Mesendoderm (in vitro differentiated cells): ENCODE data around the gene MAPK7.

Experiments used
- DNase-seq: peaks from one replicate; pipeline ENCODE4 v3.0.0; 2013
- H2AK5ac ChIP-seq: 2 replicates; pipeline ENCODE4 v1.6.1; 2013; ENCODE audit warnings: low read length, inconsistent platforms
- H2BK120ac ChIP-seq: 2 replicates; pipeline ENCODE4 v1.6.1; 2013; ENCODE audit warnings: low read depth, mild to moderate bottlenecking, low read length, moderate library complexity, mixed read lengths
- H2BK15ac ChIP-seq: replicated peaks from 2 replicates; pipeline ENCODE4 v1.6.1; 2013; ENCODE audit warnings: low read depth, mild to moderate bottlenecking, moderate library complexity
- H2BK5ac ChIP-seq: 2 replicates; pipeline ENCODE4 v1.6.1; 2013; ENCODE audit warnings: low read length, inconsistent platforms
- H3K18ac ChIP-seq: 2 replicates; pipeline ENCODE4 v1.6.1; 2013; ENCODE audit warnings: mild to moderate bottlenecking, low read length, mixed read lengths
- H3K23ac ChIP-seq: one replicate; pipeline ENCODE4 v1.6.1; 2013; ENCODE audit warnings: low read length
- H3K27ac ChIP-seq: 2 replicates; pipeline ENCODE4 v1.5.1; 2013; ENCODE audit warnings: low read depth, mild to moderate bottlenecking, inconsistent platforms, low read length, moderate library complexity
- H3K27me3 ChIP-seq: 2 replicates; pipeline ENCODE4 v1.6.1; 2013; ENCODE audit warnings: low read length, control low read depth, mild to moderate bottlenecking, inconsistent platforms; ENCODE audit not compliant: insufficient read depth, poor library complexity
- H3K36me3 ChIP-seq: 2 replicates; pipeline ENCODE4 v1.6.1; 2013; ENCODE audit warnings: low read length, inconsistent platforms; ENCODE audit not compliant: control insufficient read depth, insufficient read depth
- H3K4ac ChIP-seq: one replicate; pipeline ENCODE4 v1.6.1; 2013; ENCODE audit warnings: low read depth, mild to moderate bottlenecking, low read length, moderate library complexity
- H3K4me1 ChIP-seq: 2 replicates; pipeline ENCODE4 v1.6.1; 2013; ENCODE audit warnings: low read depth, low read length, inconsistent platforms; ENCODE audit not compliant: control insufficient read depth
- H3K4me2 ChIP-seq: 2 replicates; pipeline ENCODE4 v1.6.1; 2013; ENCODE audit warnings: low read length
- H3K4me3 ChIP-seq: 2 replicates; pipeline ENCODE4 v1.5.1; 2013; ENCODE audit warnings: mild to moderate bottlenecking, low read length
- H3K56ac ChIP-seq: one replicate; pipeline ENCODE4 v1.6.1; 2013; ENCODE audit warnings: low read length
- H3K79me1 ChIP-seq: 2 replicates; pipeline ENCODE4 v1.6.1; 2013; ENCODE audit warnings: low read length, inconsistent platforms
- H3K79me2 ChIP-seq: 2 replicates; pipeline ENCODE4 v1.6.1; 2013; ENCODE audit warnings: mild to moderate bottlenecking, low read length; ENCODE audit not compliant: control insufficient read depth, insufficient read depth
- H3K9ac ChIP-seq: 2 replicates; pipeline ENCODE4 v1.6.1; 2013; ENCODE audit warnings: low read length, inconsistent platforms
- H4K5ac ChIP-seq: one replicate; pipeline ENCODE4 v1.6.1; 2013; ENCODE audit warnings: low read length
- H4K8ac ChIP-seq: one replicate; pipeline ENCODE4 v1.6.1; 2013; ENCODE audit warnings: low read depth, mild to moderate bottlenecking, control low read depth, low read length, moderate library complexity
- WGBS: extraction: QIAGEN DNeasy Blood & Tissue Kit; methylation state at CpG from one replicate; pipeline ENCODE4 v1.1.7; 2013; ENCODE audit warnings: low lambda C conversion rate, missing lambda C conversion rate; ENCODE audit not compliant: insufficient coverage; ENCODE audit errors: extremely low coverage; 5-methylcytosine and 5-hydroxymethylcytosine counted together

The MAPK7 gene

GRCh38 chr17:19374136-19374535, 4.2 kb upstream of the MAPK7 start:
- H3K4me1 ChIP-seq = no peaks in the 10 kb centered on the region
- DNase-seq = no peak
- no peak overlapping the region for H3K23ac ChIP-seq
- H3K27me3 ChIP-seq = no peaks in the 10 kb centered on the region
- H3K27ac ChIP-seq = no peak overlapping the region
- H4K8ac ChIP-seq = no peak overlapping the region
- H2BK15ac ChIP-seq = no peak overlapping the region
- H3K36me3 ChIP-seq = no peaks in the 10 kb centered on the region
- no CpG with 5 or more reads among the region's 5 CpGs for WGBS
- no peak overlapping the region for H2BK120ac ChIP-seq
- H3K4me2 ChIP-seq = no peak overlapping the region
- H3K79me1 ChIP-seq = peaks cover 7% of the 10 kb centered on the region
- no peak overlapping the region for H2BK5ac ChIP-seq
- H3K4me3 ChIP-seq = no peak overlapping the region
- H3K4ac ChIP-seq = no peak overlapping the region
- H3K56ac ChIP-seq = no peak overlapping the region
- no peak overlapping the region for H3K9ac ChIP-seq
- H3K18ac ChIP-seq = no peak overlapping the region
- H4K5ac ChIP-seq = no peak overlapping the region
- no peak overlapping the region for H2AK5ac ChIP-seq
- peaks cover 6% of the 10 kb centered on the region for H3K79me2 ChIP-seq

GRCh38 chr17:19375732-19376131, 2.6 kb upstream of the MAPK7 start:
- DNase-seq = no peak
- no peak overlapping the region for H3K4ac ChIP-seq
- no peak overlapping the region for H3K4me2 ChIP-seq
- H3K56ac ChIP-seq = no peak overlapping the region
- H2BK120ac ChIP-seq = no peak overlapping the region
- peaks cover 22% of the 10 kb centered on the region for H3K79me2 ChIP-seq
- no peak overlapping the region for H3K4me3 ChIP-seq
- peaks cover 5% of the 10 kb centered on the region for H3K4me1 ChIP-seq
- no CpG with 5 or more reads among the region's 1 CpG for WGBS
- no peak overlapping the region for H3K9ac ChIP-seq
- H2BK15ac ChIP-seq = no peak overlapping the region
- no peak overlapping the region for H2BK5ac ChIP-seq
- H4K5ac ChIP-seq = no peak overlapping the region
- no peak overlapping the region for H3K23ac ChIP-seq
- peaks cover 7% of the 10 kb centered on the region for H3K36me3 ChIP-seq
- no peak overlapping the region for H3K18ac ChIP-seq
- no peak overlapping the region for H4K8ac ChIP-seq
- H3K79me1 ChIP-seq = peaks cover 17% of the 10 kb centered on the region
- H2AK5ac ChIP-seq = no peak overlapping the region
- H3K27ac ChIP-seq = no peak overlapping the region
- no peaks in the 10 kb centered on the region for H3K27me3 ChIP-seq

GRCh38 chr17:19376811-19377210, 1.5 kb upstream of the MAPK7 start:
- H3K4me1 ChIP-seq = peaks cover 5% of the 10 kb centered on the region
- no peak overlapping the region for H2BK15ac ChIP-seq
- H2BK120ac ChIP-seq = no peak overlapping the region
- H3K4me3 ChIP-seq = no peak overlapping the region
- H2BK5ac ChIP-seq = no peak overlapping the region
- DNase-seq = no peak
- peaks cover 15% of the 10 kb centered on the region for H3K36me3 ChIP-seq
- H4K5ac ChIP-seq = no peak overlapping the region
- H3K27me3 ChIP-seq = no peaks in the 10 kb centered on the region
- H3K4me2 ChIP-seq = peak overlapping the region; percentile 19
- no peak overlapping the region for H3K56ac ChIP-seq
- no CpG with 5 or more reads among the region's 2 CpGs for WGBS
- H4K8ac ChIP-seq = no peak overlapping the region
- H3K79me2 ChIP-seq = peaks cover 31% of the 10 kb centered on the region
- H3K79me1 ChIP-seq = peaks cover 24% of the 10 kb centered on the region
- no peak overlapping the region for H3K18ac ChIP-seq
- peak overlapping the region; percentile 75 for H3K9ac ChIP-seq
- H3K23ac ChIP-seq = no peak overlapping the region
- H3K4ac ChIP-seq = no peak overlapping the region
- no peak overlapping the region for H2AK5ac ChIP-seq
- no peak overlapping the region for H3K27ac ChIP-seq

- Histone ChIP-seq H3K4me1 (peaks cover 5% of the 10 kb centered on the region), H2BK5ac (peak overlapping the region; percentile 57), H3K4ac (peak overlapping the region; percentile 46), H3K79me2 (peaks cover 31% of the 10 kb centered on the region), H4K5ac (no peak overlapping the region), H3K4me2 (peak overlapping the region; percentile 51), H3K18ac (peak overlapping the region; percentile 24), H3K27me3 (no peaks in the 10 kb centered on the region), H3K27ac (peak overlapping the region; percentile 88), H3K56ac (peak overlapping the region; percentile 93), H3K9ac (peak overlapping the region; percentile 75), H3K23ac (no peak overlapping the region), H3K79me1 (peaks cover 24% of the 10 kb centered on the region), H4K8ac (no peak overlapping the region), H3K4me3 (peak overlapping the region; percentile 65), H2AK5ac (no peak overlapping the region), H3K36me3 (peaks cover 17% of the 10 kb centered on the region), H2BK15ac (no peak overlapping the region), H2BK120ac (no peak overlapping the region)
- peak; percentile 100 for DNase-seq
- no CpG with 5 or more reads among the region's 67 CpGs for WGBS
Observed at GRCh38 chr17:19377602-19378415, 489 bp upstream of the MAPK7 start.

GRCh38 chr17:19379361-19380065, 1.2 kb downstream of the MAPK7 start:
- H2BK5ac ChIP-seq = no peak overlapping the region
- no peak overlapping the region for H2BK120ac ChIP-seq
- WGBS = no CpG with 5 or more reads among the region's 13 CpGs
- peak overlapping the region; percentile 97 for H3K56ac ChIP-seq
- no peak overlapping the region for H2BK15ac ChIP-seq
- no peak overlapping the region for H4K5ac ChIP-seq
- H3K23ac ChIP-seq = no peak overlapping the region
- H3K18ac ChIP-seq = no peak overlapping the region
- H2AK5ac ChIP-seq = no peak overlapping the region
- no peak for DNase-seq
- no peak overlapping the region for H3K27ac ChIP-seq
- H3K4ac ChIP-seq = no peak overlapping the region
- peak overlapping the region; percentile 39 for H3K4me2 ChIP-seq
- no peaks in the 10 kb centered on the region for H3K27me3 ChIP-seq
- peak overlapping the region; percentile 98 for H3K9ac ChIP-seq
- no peak overlapping the region for H4K8ac ChIP-seq
- peaks cover 33% of the 10 kb centered on the region for H3K79me2 ChIP-seq
- peaks cover 27% of the 10 kb centered on the region for H3K79me1 ChIP-seq
- H3K36me3 ChIP-seq = peaks cover 20% of the 10 kb centered on the region
- peaks cover 7% of the 10 kb centered on the region for H3K4me1 ChIP-seq
- peak overlapping the region; percentile 90 for H3K4me3 ChIP-seq
